Measurements from ENCODE around the gene PXK.

- TF ChIP-seq CTCF (conservative IDR thresholded peaks at IDR 0.05 in 1 of 2, IDR thresholded peaks at IDR 0.05 in 1 of 2; ENCODE audit: low read depth in 1 of 2, low read length in 2 of 2) (no peak), EZH2 (IDR thresholded peaks at IDR 0.05; ENCODE audit: low read length, missing control alignments) (no peak)
These were observed 85.5 kb downstream of the PXK start for GRCh38 chr3:58418227-58418626.

Data from fibroblast of lung (primary cell).